Tibial artery (tissue), 4 donors: Measurements from ENCODE around the gene TCF21.

ENCODE experiments used
- DNase-seq, 2 donors: peaks; one replicate each; pipeline ENCODE4 v3.0.0-alpha.2; 2019
- H3K27ac ChIP-seq, 2 donors: fragments of 200-600 bp; sonication (generic) in 1 of 2; 1 replicate in 1 of 2; 2 replicates in 1 of 2; pipeline ENCODE4 v1.5.1; 2018 to 2019; ENCODE audit warnings: mild to moderate bottlenecking in 1 of 2
- H3K27me3 ChIP-seq, 2 donors: fragments of 200-600 bp; sonication (generic) in 1 of 2; one replicate each; pipeline versions ENCODE4 v1.5.1 to v1.6.0; 2016 to 2019
- H3K36me3 ChIP-seq, 3 donors: fragments of 200-600 bp; sonication (generic) in 2 of 3; one replicate each; pipeline ENCODE4 v1.5.1; 2016 to 2019; ENCODE audit warnings: mild to moderate bottlenecking in 2 of 3
- H3K4me1 ChIP-seq, 4 donors: fragments of 200-600 bp; sonication (generic) in 2 of 4; 1 replicate in 3 of 4; 2 replicates in 1 of 4; pipeline ENCODE4 v1.5.1; 2016 to 2019
- H3K4me3 ChIP-seq, 2 donors: fragments of 200-600 bp; sonication (generic) in 1 of 2; 1 replicate in 1 of 2; 2 replicates in 1 of 2; pipeline ENCODE4 v1.5.1; 2018 to 2019; ENCODE audit warnings: mild to moderate bottlenecking in 2 of 2
- H3K9me3 ChIP-seq, 3 donors: fragments of 200-600 bp; sonication (generic) in 1 of 3; one replicate each; pipeline ENCODE4 v1.5.1; 2016 to 2019
- intact Hi-C: fragments of 100-400 bp; cut with DNase I; formaldehyde crosslinking; loops from one replicate; pipeline ENCODE4 v1.15.0; 2023; ENCODE audit warnings: low total_unique reads
- TF ChIP-seq, protein P1 (sequence below), 2 experiments: fragments of 200-600 bp in 1 of 2; fragments of 450-650 bp in 1 of 2; IDR thresholded peaks; one replicate each; pipeline ENCODE4 v1.5.1; 2017 to 2019; ENCODE audit warnings: antibody characterized with exemption in 2 of 2, mild to moderate bottlenecking in 1 of 2, moderate library complexity in 1 of 2

Gene TCF21

DNA sequence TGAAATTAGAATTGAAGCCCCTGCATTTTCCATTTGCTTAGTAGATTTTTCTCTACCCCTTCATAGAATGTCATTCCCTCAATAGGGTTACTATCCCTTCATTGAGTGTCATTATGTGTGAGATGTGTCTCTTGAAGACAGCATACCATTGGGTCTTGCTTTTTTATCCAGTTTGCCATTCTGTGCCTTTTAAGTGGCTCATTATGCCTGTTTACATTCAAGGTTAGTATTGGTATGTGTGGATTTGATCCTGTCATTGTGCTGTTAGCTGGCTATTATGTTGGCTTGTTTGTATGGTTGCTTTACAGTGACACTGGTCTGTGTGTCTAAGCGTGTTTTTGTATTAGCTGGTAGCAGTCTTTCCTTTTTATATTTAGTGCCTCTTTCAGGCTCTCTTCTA lies 25.7 kb upstream of the TCF21 start:
- H3K27me3 ChIP-seq, result peaks cover 0 to 14% of the 10 kb centered on the region in 2 donors
- TF ChIP-seq, protein P1, sequence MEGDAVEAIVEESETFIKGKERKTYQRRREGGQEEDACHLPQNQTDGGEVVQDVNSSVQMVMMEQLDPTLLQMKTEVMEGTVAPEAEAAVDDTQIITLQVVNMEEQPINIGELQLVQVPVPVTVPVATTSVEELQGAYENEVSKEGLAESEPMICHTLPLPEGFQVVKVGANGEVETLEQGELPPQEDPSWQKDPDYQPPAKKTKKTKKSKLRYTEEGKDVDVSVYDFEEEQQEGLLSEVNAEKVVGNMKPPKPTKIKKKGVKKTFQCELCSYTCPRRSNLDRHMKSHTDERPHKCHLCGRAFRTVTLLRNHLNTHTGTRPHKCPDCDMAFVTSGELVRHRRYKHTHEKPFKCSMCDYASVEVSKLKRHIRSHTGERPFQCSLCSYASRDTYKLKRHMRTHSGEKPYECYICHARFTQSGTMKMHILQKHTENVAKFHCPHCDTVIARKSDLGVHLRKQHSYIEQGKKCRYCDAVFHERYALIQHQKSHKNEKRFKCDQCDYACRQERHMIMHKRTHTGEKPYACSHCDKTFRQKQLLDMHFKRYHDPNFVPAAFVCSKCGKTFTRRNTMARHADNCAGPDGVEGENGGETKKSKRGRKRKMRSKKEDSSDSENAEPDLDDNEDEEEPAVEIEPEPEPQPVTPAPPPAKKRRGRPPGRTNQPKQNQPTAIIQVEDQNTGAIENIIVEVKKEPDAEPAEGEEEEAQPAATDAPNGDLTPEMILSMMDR (IDR thresholded peaks at IDR 0.05), result no peak
- H3K36me3 ChIP-seq, result no peaks in the 10 kb centered on the region
- H3K4me1 ChIP-seq, result no peaks in the 10 kb centered on the region
- intact Hi-C loops, result no loop called here
- peaks cover 8 to 29% (median 28%) of the 10 kb centered on the region in 3 donors for H3K9me3 ChIP-seq
- no peak overlapping the region for H3K27ac ChIP-seq
- DNase-seq, result no peak
- no peak overlapping the region for H3K4me3 ChIP-seq

DNA sequence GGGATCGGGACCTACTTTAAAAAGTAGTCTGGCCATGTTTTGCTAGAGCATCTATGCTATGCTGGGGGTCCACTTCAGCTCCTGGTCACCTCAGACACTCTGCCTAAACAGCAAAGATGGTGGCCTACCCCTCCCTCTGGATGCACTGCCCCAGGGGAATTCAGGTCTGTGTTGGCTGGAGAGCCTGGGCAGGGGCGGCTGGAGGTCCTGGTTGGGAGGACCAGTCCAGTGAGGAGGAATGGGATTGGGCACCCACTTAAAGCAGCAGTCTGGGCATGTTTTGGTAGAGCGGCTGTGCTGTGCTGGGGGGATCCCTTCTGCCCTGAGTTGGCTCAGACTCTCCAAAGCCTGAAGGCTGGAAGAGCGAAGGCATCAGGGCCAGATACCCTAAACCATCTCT lies 23.2 kb upstream of the TCF21 start:
- H3K9me3 ChIP-seq, result peaks cover 8 to 29% (median 28%) of the 10 kb centered on the region in 3 donors
- H3K36me3 ChIP-seq, result no peaks in the 10 kb centered on the region
- no peak overlapping the region for H3K4me3 ChIP-seq
- H3K27me3 ChIP-seq, result peaks cover 0 to 13% of the 10 kb centered on the region in 2 donors
- no peak for DNase-seq
- TF ChIP-seq, protein P1 (IDR thresholded peaks at IDR 0.05), result no peak
- no peaks in the 10 kb centered on the region for H3K4me1 ChIP-seq
- intact Hi-C loops, result no loop called here
- no peak overlapping the region for H3K27ac ChIP-seq

DNA sequence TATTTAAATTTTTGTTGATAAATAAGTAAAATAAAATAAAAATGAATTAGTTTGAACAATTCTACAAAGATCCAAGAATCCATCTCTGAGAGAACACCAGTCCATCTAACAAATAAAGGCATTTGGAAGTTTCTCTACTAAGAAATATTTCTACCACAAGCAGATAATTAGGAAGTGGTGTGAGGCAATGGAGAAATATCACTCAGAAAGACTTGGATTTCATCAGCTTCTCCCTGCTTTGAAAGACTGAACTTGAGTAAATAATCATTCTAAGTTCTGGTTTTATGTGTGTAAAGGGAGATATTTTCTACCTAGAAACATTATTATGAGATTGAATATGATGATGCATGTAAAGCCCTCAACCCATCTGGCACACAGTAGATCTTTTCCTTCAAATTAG lies 17.8 kb upstream of the TCF21 start:
- no peak overlapping the region for H3K27ac ChIP-seq
- no peak for DNase-seq
- no peaks in the 10 kb centered on the region for H3K9me3 ChIP-seq
- intact Hi-C loops, result no loop called here
- H3K36me3 ChIP-seq, result no peaks in the 10 kb centered on the region
- TF ChIP-seq, protein P1 (IDR thresholded peaks at IDR 0.05), result no peak
- peaks cover 0 to 8% of the 10 kb centered on the region in 2 donors for H3K27me3 ChIP-seq
- no peaks in the 10 kb centered on the region for H3K4me1 ChIP-seq
- H3K4me3 ChIP-seq, result no peak overlapping the region

DNA sequence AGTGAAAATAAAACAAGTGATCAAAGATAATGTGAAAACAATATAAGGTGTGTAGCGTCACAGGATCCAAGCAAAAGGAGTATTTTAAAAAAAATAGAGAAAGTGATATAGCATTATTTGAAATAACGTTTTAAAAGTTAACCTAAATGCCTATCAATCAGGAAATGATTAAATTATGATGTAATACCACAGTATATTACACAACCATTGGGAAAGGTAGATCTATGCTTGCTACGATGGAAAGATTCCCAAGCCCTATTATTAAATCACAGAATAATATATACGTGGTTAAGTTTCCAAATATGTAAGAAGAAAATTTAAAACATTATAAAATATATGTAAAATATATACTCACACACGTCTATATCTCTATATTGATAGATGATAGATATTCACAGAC lies 15.4 kb upstream of the TCF21 start:
- H3K9me3 ChIP-seq, result no peaks in the 10 kb centered on the region
- H3K4me1 ChIP-seq, result no peaks in the 10 kb centered on the region
- no peaks in the 10 kb centered on the region for H3K36me3 ChIP-seq
- intact Hi-C loops, result no loop called here
- TF ChIP-seq, protein P1 (IDR thresholded peaks at IDR 0.05), result no peak
- H3K27ac ChIP-seq, result no peak overlapping the region
- H3K27me3 ChIP-seq, result peaks cover 0 to 8% of the 10 kb centered on the region in 2 donors
- no peak overlapping the region for H3K4me3 ChIP-seq
- DNase-seq, result no peak

DNA sequence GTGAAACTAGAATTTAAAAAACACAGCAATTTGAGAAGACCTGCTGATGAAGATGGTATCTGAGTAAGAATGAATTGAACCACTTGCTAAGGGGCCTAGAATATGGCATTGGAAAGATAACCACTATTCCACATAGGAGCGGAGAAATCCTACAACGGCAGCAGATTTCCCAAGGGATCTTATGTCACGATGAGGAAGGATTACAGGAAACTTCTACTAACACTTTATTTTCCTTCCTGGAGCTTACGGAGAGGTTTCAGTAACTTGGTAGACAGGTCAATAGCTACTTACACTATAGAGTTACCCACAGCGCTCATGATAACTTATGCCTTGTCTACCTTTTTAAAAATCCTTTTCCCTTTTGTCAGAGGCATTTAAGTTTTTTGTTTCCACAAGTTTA lies 11.8 kb upstream of the TCF21 start:
- H3K36me3 ChIP-seq, result no peaks in the 10 kb centered on the region
- TF ChIP-seq, protein P1 (IDR thresholded peaks at IDR 0.05), result no peak
- DNase-seq, result no peak
- H3K4me3 ChIP-seq, result no peak overlapping the region
- intact Hi-C loops, result no loop called here
- peaks cover 0 to 5% of the 10 kb centered on the region in 2 donors for H3K27me3 ChIP-seq
- H3K9me3 ChIP-seq, result no peaks in the 10 kb centered on the region
- H3K27ac ChIP-seq, result no peak overlapping the region
- no peaks in the 10 kb centered on the region for H3K4me1 ChIP-seq

DNA sequence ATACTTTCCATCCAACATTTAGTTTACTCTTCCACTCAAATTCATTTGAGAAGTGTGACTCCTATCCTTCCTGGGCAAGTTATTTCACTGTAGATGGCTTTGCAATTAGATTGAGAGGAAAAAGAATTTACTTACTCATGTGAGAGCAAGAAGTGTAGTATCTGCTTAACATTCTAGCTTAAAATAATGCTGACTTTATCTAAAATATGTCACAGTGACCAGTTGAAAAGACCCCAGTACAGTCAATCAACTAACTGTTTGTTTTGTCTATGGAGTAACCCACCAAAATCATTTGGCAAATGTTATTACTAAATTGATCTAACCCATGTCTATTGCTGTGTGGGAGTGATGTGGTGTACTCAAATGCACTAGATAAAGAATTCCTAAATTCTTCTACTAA lies 8.9 kb upstream of the TCF21 start:
- peaks cover 0 to 16% of the 10 kb centered on the region in 2 donors for H3K27me3 ChIP-seq

More for the DNA sequence above, 8.9 kb upstream of the TCF21 start:
- no peak overlapping the region for H3K4me3 ChIP-seq
- TF ChIP-seq, protein P1 (IDR thresholded peaks at IDR 0.05), result no peak
- no peaks in the 10 kb centered on the region for H3K4me1 ChIP-seq
- no peaks in the 10 kb centered on the region for H3K36me3 ChIP-seq
- no peak for DNase-seq
- intact Hi-C loops, result no loop called here
- H3K27ac ChIP-seq, result no peak overlapping the region
- no peaks in the 10 kb centered on the region for H3K9me3 ChIP-seq
